Activated gamma-delta T cell (primary cell): ENCODE data around the gene CALHM2.
"Not testable (repeated sequence)": the region's sequence is repeated elsewhere in the genome, so short reads cannot be mapped to it uniquely, and the experiment has no call there.

Source experiments
- DNase-seq: peaks from one replicate; lab custom pipeline; 2025; lab: John Stamatoyannopoulos, UW
- total RNA-seq, 2 donors: gene quantifications; one replicate each; lab custom pipeline; 2026; lab: John Stamatoyannopoulos, UW

The CALHM2 gene
- total RNA-seq = 49.2 to 51.6 reads per million in 2 donors

GRCh38 chr10:103451831-103452505 is at the start of gene CALHM2:
Gene CALHM2, minus strand, starts transcription at chr10:103452370. Its CDS starts 2,429 bp downstream, at chr10:103449941.
- peak; percentile 38 for DNase-seq

DNA sequence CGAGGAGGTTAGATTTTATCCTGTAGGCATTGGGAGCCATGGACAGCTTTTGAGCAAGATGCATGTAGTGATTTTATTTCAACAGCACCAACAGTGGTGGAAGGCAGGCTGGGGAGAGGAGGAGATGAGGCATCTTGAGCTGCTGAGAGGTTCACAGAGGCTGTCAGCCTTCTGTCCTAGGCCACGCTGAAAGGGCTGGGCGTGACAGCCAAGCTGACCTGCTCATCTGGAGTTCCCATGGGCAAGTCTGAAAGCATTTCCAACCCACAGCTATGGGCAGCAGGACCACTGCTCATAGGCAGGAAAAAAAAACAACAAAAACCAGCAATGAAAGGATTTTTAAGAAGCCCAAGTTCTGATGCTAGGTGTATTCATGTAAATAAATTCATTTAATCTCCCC is 49.0 kb upstream of the CALHM2 start:
- DNase-seq = no peak

GRCh38 chr10:103500481-103500880 is 48.3 kb upstream of the CALHM2 start:
- DNase-seq = no peak

- DNase-seq = no peak
These were observed 47.7 kb upstream of the CALHM2 start for GRCh38 chr10:103499881-103500280.

DNA sequence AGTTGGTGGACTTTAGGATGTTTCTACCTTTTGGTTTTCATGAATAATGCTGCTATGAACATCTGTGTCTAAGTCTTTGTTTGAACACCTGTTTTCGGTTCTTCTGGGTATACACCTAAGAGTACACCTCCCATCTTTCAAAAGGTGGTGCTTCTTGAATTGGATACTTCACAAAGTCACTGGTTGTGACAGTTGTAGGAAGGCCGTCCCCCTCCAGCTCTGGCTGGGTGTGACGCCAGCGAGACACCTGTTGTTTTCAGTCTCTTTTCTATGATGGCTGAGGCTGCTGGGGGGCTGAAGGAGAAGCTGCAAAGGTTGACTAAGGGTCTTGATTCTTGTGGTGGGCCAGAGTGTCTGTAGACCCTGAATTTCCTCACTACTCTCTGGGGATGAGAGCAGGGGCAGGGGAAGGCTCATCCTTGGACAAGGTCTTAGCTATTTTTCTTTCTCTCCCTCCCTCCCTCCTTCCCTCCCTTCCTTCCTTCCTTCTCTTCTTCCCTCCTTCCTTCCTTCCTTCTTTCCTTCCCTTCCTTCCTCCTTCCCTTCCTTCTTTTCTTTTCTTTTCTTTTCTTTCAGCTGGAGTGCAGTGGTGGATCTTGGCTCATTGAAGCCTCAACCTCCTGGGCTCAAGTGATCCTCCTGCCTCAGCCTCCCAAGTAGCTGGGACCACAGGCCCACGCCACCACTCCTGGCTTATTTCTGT is 46.9 kb upstream of the CALHM2 start:
- DNase-seq = no peak

- DNase-seq = no peak
These were observed 45.2 kb upstream of the CALHM2 start for GRCh38 chr10:103497161-103497915.

DNA sequence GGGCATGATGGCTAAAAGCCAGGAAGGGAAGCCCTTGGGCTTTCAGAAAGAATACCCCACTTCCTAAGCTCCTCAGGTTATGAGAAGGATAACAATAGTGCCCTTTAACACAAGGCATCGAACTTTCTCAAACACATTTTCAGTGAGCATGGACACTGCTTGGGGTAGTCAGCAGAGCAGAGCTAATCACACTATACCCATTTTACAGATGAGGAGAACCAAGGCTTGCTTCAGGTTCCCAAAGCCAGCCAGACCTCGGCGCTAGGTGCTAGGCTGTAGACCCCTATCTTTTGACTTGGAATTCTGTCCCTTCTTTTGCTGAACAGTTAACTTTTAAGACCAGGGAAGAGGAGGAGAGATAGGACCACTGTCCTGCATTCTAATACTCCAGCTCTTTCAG is 43.2 kb upstream of the CALHM2 start:
- no peak for DNase-seq

DNA sequence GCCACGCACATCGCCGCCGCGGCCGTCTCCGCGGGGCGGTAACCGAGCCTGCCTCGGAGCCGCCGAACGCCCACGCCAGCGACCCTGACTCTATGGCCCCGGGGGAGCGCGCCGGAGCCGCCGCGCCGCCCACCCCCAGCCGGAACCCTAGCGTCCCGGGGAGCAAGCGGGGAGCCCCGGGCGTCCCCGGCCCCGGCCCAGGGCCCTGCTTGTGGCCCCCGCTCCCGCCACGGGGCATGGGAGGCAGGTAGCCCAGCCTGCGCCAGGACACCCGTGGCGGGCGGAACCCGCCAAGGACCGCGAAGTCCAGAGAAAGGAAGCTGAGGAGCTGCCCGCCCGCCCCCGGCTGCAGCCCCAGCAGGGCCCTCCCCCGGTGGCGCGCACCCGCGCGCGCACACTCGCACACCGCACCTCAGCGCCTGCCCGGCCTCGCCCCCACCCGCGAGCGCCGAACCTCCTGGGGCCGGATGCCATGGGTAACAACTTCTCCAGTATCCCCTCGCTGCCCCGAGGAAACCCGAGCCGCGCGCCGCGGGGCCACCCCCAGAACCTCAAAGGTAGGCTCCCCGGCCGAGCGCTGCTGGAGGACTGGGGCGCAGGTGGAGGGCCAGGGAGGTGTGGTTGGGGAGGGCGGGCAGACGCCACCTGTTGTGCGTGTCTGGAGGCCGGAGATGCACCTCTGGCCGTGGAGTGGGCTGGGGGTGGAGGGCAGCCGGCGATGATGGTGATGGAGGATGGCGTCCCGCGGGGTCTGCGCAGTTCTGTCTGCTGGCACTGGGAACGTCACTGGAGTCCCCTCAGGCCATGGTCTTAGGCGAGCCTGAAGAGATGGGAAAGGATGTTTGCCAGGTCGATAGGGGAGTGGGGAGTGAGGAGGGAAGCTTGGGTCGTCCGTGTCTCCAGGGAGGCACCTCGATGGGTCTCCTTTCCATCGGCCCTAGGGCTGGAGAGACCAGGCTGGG is 42.0 kb upstream of the CALHM2 start:
- peak; percentile 30 for DNase-seq

DNA sequence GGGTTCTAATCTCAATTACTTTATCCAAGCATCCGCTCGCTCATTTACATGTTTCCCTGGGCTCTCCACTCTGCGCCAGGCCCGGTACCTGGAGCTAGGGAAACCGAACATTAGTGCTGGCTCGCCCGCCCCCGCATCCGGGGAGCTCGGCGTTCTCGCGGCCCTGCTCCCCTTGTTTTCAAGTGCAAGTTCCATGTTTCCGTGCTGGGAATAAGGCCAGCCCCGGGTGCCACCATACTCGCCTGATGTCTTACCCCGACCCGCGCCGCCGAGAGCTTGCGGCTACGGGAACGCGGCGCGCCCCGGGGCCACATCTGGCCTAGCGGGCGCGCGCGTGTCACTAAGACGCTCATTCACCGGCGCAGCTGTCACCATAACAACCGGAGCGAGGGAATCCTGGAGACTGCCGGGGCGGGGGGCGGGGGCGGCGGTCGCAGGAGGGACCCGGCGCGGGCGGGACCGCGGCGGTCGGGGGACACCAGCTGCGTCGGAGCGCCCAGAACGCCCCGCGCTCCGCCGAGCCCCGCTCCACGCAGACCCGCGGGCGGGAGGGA is 41.3 kb upstream of the CALHM2 start, which contains the start of gene NEURL1:
Gene NEURL1, plus strand, starts transcription at position 344 of the 554 bp plus-strand sequence. CDS start 683 bp downstream, outside the sequence.
- DNase-seq = no peak

- no peak for DNase-seq
These were observed 40.6 kb upstream of the CALHM2 start for GRCh38 chr10:103492655-103493261.

DNA sequence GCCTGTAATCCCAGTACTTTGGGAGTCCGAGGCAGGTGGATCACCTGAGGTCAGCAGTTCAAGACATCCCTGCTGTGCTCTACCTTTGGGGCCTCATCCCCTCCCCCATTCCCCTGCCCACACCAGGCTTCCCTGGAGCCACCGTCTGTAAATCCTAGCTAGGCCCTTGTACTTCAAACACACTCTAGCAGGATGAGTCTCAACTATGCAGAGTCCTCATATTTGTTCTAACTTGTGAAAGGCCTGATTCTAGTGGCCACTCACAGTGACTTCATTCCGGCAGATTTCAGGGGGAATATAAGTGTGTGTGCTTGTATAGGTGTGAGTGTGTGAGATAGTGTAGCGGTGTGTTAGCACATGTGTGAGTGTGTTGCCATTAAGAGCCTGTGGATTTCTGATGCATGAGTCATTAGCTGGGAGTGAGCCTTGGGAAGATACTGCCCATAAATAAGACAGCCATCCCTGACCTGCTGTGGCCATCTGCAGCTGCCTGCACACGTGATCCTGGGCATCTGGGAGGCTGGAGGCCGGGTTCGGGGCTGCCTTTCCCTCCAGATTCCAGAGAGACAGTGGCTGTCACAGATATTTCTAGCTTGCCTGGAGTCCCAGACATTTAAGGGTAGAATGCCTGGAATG is 39.7 kb upstream of the CALHM2 start:
- DNase-seq = no peak

DNA sequence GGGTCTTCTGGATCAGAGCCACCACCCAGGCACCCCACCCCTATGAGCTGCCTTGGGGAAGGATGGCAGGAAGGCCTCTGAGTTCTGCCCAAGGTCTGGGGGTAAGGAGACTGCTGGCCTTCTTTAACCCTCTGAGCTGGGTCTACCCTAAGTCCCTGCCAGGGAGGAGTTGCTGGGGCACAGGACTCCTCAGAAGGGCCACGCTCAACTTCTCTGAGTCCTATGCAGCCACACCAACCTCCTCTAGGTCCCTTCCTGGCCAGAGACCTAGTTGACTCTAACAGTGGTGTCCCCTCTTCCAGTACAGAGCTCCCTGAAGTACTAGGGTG is 38.8 kb upstream of the CALHM2 start:
- no peak for DNase-seq

DNA sequence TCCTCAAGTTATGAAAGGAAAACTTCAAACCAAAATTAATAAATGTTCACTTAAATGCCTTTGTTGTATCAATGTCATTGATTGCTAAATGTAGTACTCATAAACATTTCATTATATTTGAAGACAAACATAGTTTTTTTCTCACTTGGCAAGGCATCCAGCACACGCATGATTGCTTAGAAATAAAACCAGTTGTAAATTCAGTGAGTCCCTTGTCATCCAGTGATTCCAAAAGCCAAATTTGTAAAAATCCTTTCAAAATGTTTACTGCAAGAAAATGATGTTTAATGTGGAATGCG is 35.2 kb upstream of the CALHM2 start:
- DNase-seq = no peak

DNA sequence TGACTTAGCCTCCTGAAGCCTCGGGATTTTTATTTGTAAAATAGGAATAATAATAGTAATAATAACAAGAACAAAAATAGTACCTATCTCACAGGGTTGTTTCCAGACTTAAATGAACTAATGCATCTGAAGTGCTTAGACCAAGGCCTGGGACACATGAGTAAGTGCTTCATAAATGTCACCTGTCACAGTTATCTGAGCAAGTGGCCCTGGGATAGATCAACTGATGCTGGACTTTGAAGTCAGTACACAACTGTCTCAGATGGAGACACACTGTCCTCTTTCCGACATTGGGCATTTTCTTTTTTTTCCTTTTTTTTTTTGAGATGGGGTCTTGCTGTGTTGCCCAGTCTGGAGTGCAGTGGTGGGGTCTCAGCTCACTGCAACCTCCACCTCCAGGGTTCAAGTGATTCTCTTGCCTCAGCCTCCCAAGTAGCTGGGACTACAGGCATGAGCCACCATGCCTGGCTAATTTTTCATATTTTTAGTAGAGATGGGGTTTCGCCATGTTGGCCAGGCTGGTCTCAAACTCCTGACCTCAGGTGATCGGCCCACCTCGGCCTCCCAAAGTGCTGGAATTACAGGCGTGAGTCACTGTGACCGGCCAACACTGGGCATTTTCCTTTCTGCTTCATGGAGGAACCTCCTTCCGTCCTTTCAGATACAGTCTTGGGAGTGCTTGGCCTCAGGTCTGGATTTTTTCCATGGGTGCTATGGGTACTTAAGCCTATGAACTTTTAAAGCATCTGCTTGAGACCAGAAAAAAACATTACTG is 34.7 kb upstream of the CALHM2 start:
- not testable (repeated sequence) for DNase-seq

GRCh38 chr10:103481974-103482531 is 29.9 kb upstream of the CALHM2 start:
- DNase-seq = no peak

- DNase-seq = no peak
These were observed 28.4 kb upstream of the CALHM2 start for GRCh38 chr10:103480521-103480920.

DNA sequence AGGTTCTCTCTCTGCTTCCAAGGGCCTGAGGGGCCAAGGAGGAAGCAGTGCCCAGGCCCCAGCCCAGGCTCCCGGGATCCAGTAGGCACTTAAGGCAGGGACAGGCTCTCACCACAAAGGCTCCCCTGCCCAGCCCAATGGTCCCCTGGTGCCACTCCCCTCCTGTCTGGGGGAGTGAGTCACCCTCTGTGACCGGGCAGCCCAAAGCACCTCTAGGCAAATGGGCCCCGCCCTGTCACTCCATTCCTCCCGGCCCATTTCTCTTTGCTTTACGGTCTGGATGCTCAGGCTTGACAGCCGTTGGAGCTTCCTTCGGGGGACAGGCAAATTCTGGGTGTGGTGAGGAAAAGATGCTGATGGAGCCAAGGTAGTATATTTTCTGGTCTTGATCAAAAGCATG is 27.0 kb upstream of the CALHM2 start, which contains the start of gene CALHM3:
Gene CALHM3, minus strand, starts transcription at position 106 of the 400 bp plus-strand sequence. CDS start 208 bp downstream, outside the sequence.
- DNase-seq = no peak

DNA sequence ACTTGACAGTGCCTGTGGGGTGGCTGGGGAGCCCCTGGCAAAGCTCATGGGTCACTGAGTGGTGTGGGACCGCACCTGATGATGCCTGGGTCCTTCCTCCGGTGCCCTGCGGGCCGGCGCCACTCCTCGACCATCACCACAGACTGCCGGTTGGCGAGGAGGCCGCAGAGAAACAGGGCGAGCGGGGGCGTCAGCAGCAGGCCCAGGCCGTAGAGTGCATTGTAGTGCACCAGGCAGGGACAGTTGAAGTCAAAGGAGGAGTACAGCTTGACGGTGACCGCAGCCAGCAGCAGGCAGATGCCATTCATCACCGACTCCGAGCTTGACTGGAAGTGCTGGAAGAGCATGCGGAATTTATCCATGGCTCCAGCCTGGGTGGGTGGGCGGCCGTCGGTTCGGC is 26.5 kb upstream of the CALHM2 start:
- DNase-seq = no peak

GRCh38 chr10:103476046-103476768 is 24.0 kb upstream of the CALHM2 start:
- no peak for DNase-seq
